SH-SY5Y (cell line): ENCODE data around the gene SPTBN5.

Source experiments
- GATA2 ChIP-seq: IDR thresholded peaks from 2 replicates; pipeline ENCODE4 v1.6.1; 2011; ENCODE audit warnings: mild to moderate bottlenecking, low read depth, low read length
- GATA3 ChIP-seq: IDR thresholded peaks from 2 replicates; pipeline ENCODE4 v1.6.1; 2011; ENCODE audit warnings: low read depth, mild to moderate bottlenecking, low read length, moderate library complexity

DNA sequence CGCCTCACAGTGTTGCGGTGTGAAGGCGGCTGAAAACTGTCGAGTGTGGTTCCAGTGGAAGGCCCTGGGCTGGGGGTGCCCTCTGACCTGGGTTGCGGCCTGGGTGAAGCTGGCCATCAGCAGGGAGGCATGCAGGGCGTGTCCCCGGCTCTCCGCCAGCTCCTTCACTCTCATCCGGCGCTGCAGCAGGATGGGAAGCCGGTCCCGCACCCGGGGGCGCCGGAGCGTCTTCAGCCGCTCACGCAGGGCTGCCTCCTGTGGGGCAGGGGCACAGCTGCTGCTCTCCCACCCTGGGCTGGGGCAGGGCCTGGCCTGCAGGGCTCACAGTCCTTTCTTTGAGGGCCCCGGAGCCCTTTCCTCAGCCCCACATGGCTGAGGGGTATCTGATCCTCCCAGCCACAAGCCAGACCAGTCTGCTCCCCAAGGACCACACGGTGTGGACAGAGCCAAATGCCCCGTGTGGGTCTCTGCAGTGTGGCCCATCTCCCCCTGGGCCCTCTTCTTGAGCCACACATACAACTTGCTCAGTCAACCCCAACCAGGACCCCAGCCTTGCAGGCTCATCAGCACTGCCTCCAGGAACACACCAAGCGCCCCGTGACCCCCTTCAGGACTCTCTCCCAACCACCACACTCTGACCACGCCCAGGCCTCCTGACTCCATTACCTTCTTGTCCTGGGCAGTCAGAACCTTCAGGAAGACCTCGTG is 26.8 kb downstream of the SPTBN5 start:
- TF ChIP-seq GATA3, result no peak
- TF ChIP-seq GATA2, result no peak
